H1 (cell line): ENCODE results near the gene CDK5RAP3. TPM values are rescaled to one million over a fixed set of nuclear protein-coding genes. Genes with fewer than 3 reads are reported as not detected.

ENCODE experiments used
- CTCF ChIA-PET: fragments of 300-600 bp; sonication (Branson Sonifier 250); formaldehyde crosslinking; loops from one replicate; lab custom pipeline; 2021; ENCODE audit not compliant: partially characterized antibody; lab: Charles Lee
- POLR2A ChIA-PET: fragments of 300-600 bp; sonication (Branson Sonifier 250); formaldehyde crosslinking; loops from one replicate; lab custom pipeline; 2021; ENCODE audit warnings: inconsistent platforms; ENCODE audit not compliant: partially characterized antibody; lab: Charles Lee
- DNase-seq, 2 experiments: peaks; one replicate each; pipeline versions ENCODE4 v3.0.0 to v3.0.0-alpha.2; 2010 to 2022; ENCODE audit warnings: low spot score in 2 of 2, low read depth in 1 of 2, mixed read lengths in 1 of 2
- FAIRE-seq: peaks from 2 replicates; lab custom pipeline; 2011; peaks lifted over from hg19 to GRCh38; lab: Jason Lieb, UNC
- H2AFZ ChIP-seq: 2 replicates; pipeline ENCODE4 v1.8.1; 2012; ENCODE audit warnings: low read length, inconsistent platforms
- H2AK5ac ChIP-seq: 2 replicates; pipeline ENCODE4 v1.6.1; 2013; ENCODE audit warnings: low read depth, low read length
- H2BK120ac ChIP-seq: replicated peaks from 2 replicates; pipeline ENCODE3; 2013; ENCODE audit warnings: low read depth, low read length, inconsistent platforms
- H2BK12ac ChIP-seq: 2 replicates; pipeline ENCODE4 v1.6.1; 2013; ENCODE audit warnings: low read depth, low read length
- H2BK15ac ChIP-seq: 2 replicates; pipeline ENCODE4 v1.6.1; 2013; ENCODE audit warnings: low read length
- H2BK20ac ChIP-seq: 2 replicates; pipeline ENCODE4 v1.6.1; 2013; ENCODE audit warnings: low read length
- H2BK5ac ChIP-seq: 2 replicates; pipeline ENCODE4 v1.6.1; 2013; ENCODE audit warnings: low read depth, low read length
- H3K14ac ChIP-seq: 2 replicates; pipeline ENCODE4 v1.6.1; 2013; ENCODE audit warnings: inconsistent platforms; ENCODE audit not compliant: insufficient read length
- H3K18ac ChIP-seq: 2 replicates; pipeline ENCODE4 v1.6.1; 2013; ENCODE audit warnings: low read length; ENCODE audit errors: extremely low read depth
- H3K23ac ChIP-seq: 2 replicates; pipeline ENCODE4 v1.6.1; 2013; ENCODE audit warnings: inconsistent platforms; ENCODE audit not compliant: insufficient read length
- H3K23me2 ChIP-seq: 2 replicates; pipeline ENCODE4 v1.6.1; 2013; ENCODE audit warnings: low read depth, low read length
- H3K27ac ChIP-seq: 2 replicates; pipeline ENCODE4 v1.6.1; 2011; ENCODE audit warnings: low read depth, low read length, inconsistent platforms
- H3K27me3 ChIP-seq, 4 experiments: replicated peaks in 1 of 4; 1 replicate in 1 of 4; 2 replicates in 3 of 4; pipeline versions ENCODE4 v1.6.1 to v1.8.1; 2011 to 2013; ENCODE audit warnings: low read length in 3 of 4, mild to moderate bottlenecking in 3 of 4, inconsistent platforms in 2 of 4, mixed read lengths in 2 of 4, moderate library complexity in 1 of 4; ENCODE audit not compliant: control insufficient read depth in 3 of 4, insufficient read depth in 3 of 4; ENCODE audit errors: extremely low read depth in 1 of 4
- H3K36me3 ChIP-seq, 4 experiments: 2 replicates each; pipeline versions ENCODE4 v1.6.1 to v1.8.1; 2011 to 2013; ENCODE audit warnings: mild to moderate bottlenecking in 4 of 4, low read length in 3 of 4, moderate library complexity in 2 of 4, control low read depth in 1 of 4, inconsistent platforms in 1 of 4; ENCODE audit not compliant: insufficient read depth in 4 of 4, control insufficient read depth in 2 of 4
- H3K4ac ChIP-seq: replicated peaks from 2 replicates; pipeline ENCODE3; 2013; ENCODE audit warnings: low read length, low read depth, mixed read lengths, inconsistent platforms; ENCODE audit not compliant: insufficient read length
- H3K4me1 ChIP-seq, 4 experiments: replicated peaks in 1 of 4; 1 replicate in 1 of 4; 2 replicates in 3 of 4; pipeline versions ENCODE4 v1.6.1 to v1.8.1; 2011 to 2013; ENCODE audit warnings: low read length in 3 of 4, inconsistent platforms in 2 of 4, mixed read lengths in 1 of 4; ENCODE audit not compliant: insufficient read depth in 4 of 4, control insufficient read depth in 3 of 4
- H3K4me2 ChIP-seq, 2 experiments: 2 replicates each; pipeline versions ENCODE4 v1.6.1 to v1.8.1; 2011 to 2013; ENCODE audit warnings: low read depth in 2 of 2, low read length in 2 of 2, control low read depth in 1 of 2, inconsistent platforms in 1 of 2, mild to moderate bottlenecking in 1 of 2; ENCODE audit not compliant: insufficient read depth in 1 of 2
- H3K4me3 ChIP-seq, 4 experiments: fragments of 200-600, 300-600 bp in 1 of 4; sonication (generic), shearing (Covaris generic), sonication (Bioruptor Twin) in 1 of 4; 2 replicates each; pipeline versions ENCODE4 v1.5.1 to v1.8.1; 2011 to 2016; ENCODE audit warnings: low read length in 4 of 4, low read depth in 3 of 4, control low read depth in 2 of 4, inconsistent platforms in 2 of 4, mild to moderate bottlenecking in 2 of 4, mixed read lengths in 1 of 4, moderate library complexity in 1 of 4; ENCODE audit not compliant: insufficient read depth in 2 of 4; ENCODE audit errors: extremely low read depth in 1 of 4
- H3K56ac ChIP-seq: replicated peaks from 2 replicates; pipeline ENCODE3; 2013; ENCODE audit warnings: low read depth, mild to moderate bottlenecking, mixed read lengths, low read length, inconsistent platforms; ENCODE audit not compliant: insufficient read length
- H3K79me1 ChIP-seq: 2 replicates; pipeline ENCODE4 v1.6.1; 2013; ENCODE audit warnings: low read depth, low read length, control low read depth
- H3K79me2 ChIP-seq, 2 experiments: 2 replicates each; pipeline versions ENCODE4 v1.6.1 to v1.8.1; 2012 to 2013; ENCODE audit warnings: low read length in 2 of 2, mild to moderate bottlenecking in 2 of 2, inconsistent platforms in 1 of 2; ENCODE audit not compliant: insufficient read depth in 2 of 2, control insufficient read depth in 1 of 2
- H3K9ac ChIP-seq, 4 experiments: replicated peaks in 1 of 4; 1 replicate in 1 of 4; 2 replicates in 3 of 4; pipeline versions ENCODE4 v1.6.1 to v1.8.1; 2011 to 2013; ENCODE audit warnings: low read depth in 3 of 4, low read length in 3 of 4, control low read depth in 2 of 4, mild to moderate bottlenecking in 2 of 4, moderate library complexity in 2 of 4, inconsistent platforms in 1 of 4; ENCODE audit errors: extremely low read depth in 1 of 4
- H3K9me3 ChIP-seq, 2 experiments: 2 replicates each; pipeline versions ENCODE4 v1.6.1 to v1.8.1; 2012 to 2013; ENCODE audit warnings: mild to moderate bottlenecking in 2 of 2, moderate library complexity in 2 of 2, control low read depth in 1 of 2, inconsistent platforms in 1 of 2, low read depth in 1 of 2, low read length in 1 of 2, mixed read lengths in 1 of 2; ENCODE audit not compliant: insufficient read depth in 2 of 2
- H4K20me1 ChIP-seq, 2 experiments: replicated peaks in 1 of 2; 2 replicates each; pipeline versions ENCODE3 to v1.8.1; 2011 to 2013; ENCODE audit warnings: inconsistent platforms in 2 of 2, low read length in 2 of 2, mild to moderate bottlenecking in 1 of 2; ENCODE audit not compliant: insufficient read depth in 2 of 2, control insufficient read depth in 1 of 2
- H4K5ac ChIP-seq: 2 replicates; pipeline ENCODE4 v1.6.1; 2013; ENCODE audit warnings: low read length, low read depth, mixed read lengths, inconsistent platforms; ENCODE audit not compliant: insufficient read length
- H4K8ac ChIP-seq: 2 replicates; pipeline ENCODE4 v1.8.0; 2013; ENCODE audit warnings: mild to moderate bottlenecking, moderate library complexity, low read length, inconsistent platforms; ENCODE audit not compliant: insufficient read depth; ENCODE audit errors: extremely low read depth
- H4K91ac ChIP-seq: replicated peaks from 2 replicates; pipeline ENCODE3; 2013; ENCODE audit warnings: low read length, mixed read lengths, inconsistent platforms; ENCODE audit not compliant: insufficient read length
- ATF2 ChIP-seq: IDR thresholded peaks from 2 replicates; pipeline ENCODE4 v1.6.1; 2012; ENCODE audit warnings: low read length, inconsistent platforms
- CBX8 ChIP-seq: fragments of 300-800, 300-1000 bp; sonication (generic); IDR thresholded peaks from 2 replicates; pipeline ENCODE4 v1.7.1; 2016; ENCODE audit warnings: low read depth, low read length, borderline replicate concordance
- RAD21 ChIP-seq, 2 experiments: IDR thresholded peaks in 1 of 2; conservative IDR thresholded peaks in 1 of 2; 2 replicates each; pipeline ENCODE4 v1.6.1; 2011; ENCODE audit warnings: low read depth in 2 of 2, low read length in 2 of 2, improper control_type of control experiment in 1 of 2, inconsistent platforms in 1 of 2, mild to moderate bottlenecking in 1 of 2, moderate library complexity in 1 of 2
- WGBS, 2 experiments: shearing (Covaris generic) in 1 of 2; methylation state at CpG; one replicate each; pipeline versions ENCODE4 v1.1.6 to v1.1.7; 2013 to 2015; ENCODE audit warnings: low lambda C conversion rate in 2 of 2, mixed read lengths in 2 of 2, inconsistent platforms in 1 of 2, low coverage in 1 of 2, missing lambda C conversion rate in 1 of 2; ENCODE audit not compliant: insufficient replicate concordance in 2 of 2, insufficient coverage in 1 of 2, insufficient read length in 1 of 2; ENCODE audit errors: extremely low coverage in 1 of 2, missing lambda C conversion rate in 1 of 2; 5-methylcytosine and 5-hydroxymethylcytosine counted together
- polyA plus RNA-seq, 7 experiments: library from polyadenylated mRNA; depleted of rRNA in 3 of 7; stranded (reverse) in 5 of 7; unstranded in 2 of 7; fragments of >200 nt in 5 of 7; fragments of 200-250 nt in 2 of 7; gene quantifications; 1 replicate in 5 of 7; 2 replicates in 1 of 7; 4 replicates in 1 of 7; pipeline versions ENCODE4 v1.2.1 to v1.2.3, GENCODE V29; 2011 to 2013; ENCODE audit warnings: missing spikeins in 2 of 7, mixed read lengths in 2 of 7
- total RNA-seq: library from RNA; stranded (reverse); fragmentation: NEBNext Ultra II Directional; extraction: Animal tissue kit (Norgen Biotek cat#: 25700); gene quantifications from 2 replicates; pipeline ENCODE4 v1.2.1, GENCODE V29; 2021

The CDK5RAP3 gene
- total and polyA plus RNA-seq, 2 of the 8 experiments (the other 6 are each of a cell fraction or from before 2014, with no cell fraction given), result 88.2 to 93.2 TPM

- no peak for TF ChIP-seq ATF2
- no peak for TF ChIP-seq RAD21 (IDR thresholded peaks at IDR 0.05 in 1 of 2, conservative IDR thresholded peaks at IDR 0.05 in 1 of 2; ENCODE audit: low read depth in 2 of 2, low read length in 2 of 2)
- no peak for TF ChIP-seq CBX8
- Histone ChIP-seq H2AK5ac (no peak overlapping the region), H3K23ac (no peak overlapping the region), H4K20me1 (no peaks in the 10 kb centered on the region), H3K9ac (no peak overlapping the region), H3K23me2 (peaks cover 4% of the 10 kb centered on the region), H3K9me3 (no peaks in the 10 kb centered on the region), H4K91ac (no peak overlapping the region), H3K18ac (no peak overlapping the region), H2BK5ac (no peak overlapping the region), H3K14ac (no peak overlapping the region), H3K79me2 (peaks cover 0 to 12% of the 10 kb centered on the region in 2 experiments; a peak in 1 of 4 replicates), H2BK20ac (no peak overlapping the region), H3K4ac (no peak overlapping the region), H2BK120ac (no peak overlapping the region), H3K4me1 (peaks cover 0 to 6% (median 3%) of the 10 kb centered on the region in 4 experiments; a peak in 6 of 7 replicates), H3K27ac (no peak overlapping the region), H3K4me3 (no peak overlapping the region), H4K5ac (no peak overlapping the region), H2BK12ac (no peak overlapping the region), H2BK15ac (no peak overlapping the region), H3K79me1 (no peaks in the 10 kb centered on the region), H4K8ac (no peak overlapping the region), H3K27me3 (no peaks in the 10 kb centered on the region), H3K4me2 (no peak overlapping the region), H2AFZ (no peak overlapping the region), H3K56ac (no peak overlapping the region), H3K36me3 (peaks cover 6 to 31% (median 21%) of the 10 kb centered on the region in 4 experiments; a peak in 5 of 8 replicates)
- DNase-seq, result no peak
- CTCF ChIA-PET, result interaction anchor here (1.5 to 40.5 kb wide), 6 partner anchors 8 to 129 kb away, joined by 4 to 1010 read pairs (median 35); partner anchors contain the start of genes PNPO, PRR15L and SCRN2
- FAIRE-seq, result no peak
- POLR2A ChIA-PET, result no interaction called here
- WGBS, 2 experiments, result 94% methylated on average over 8 of the region's 8 CpGs; no CpG with 5 or more reads in 1 of the 2 experiments
These were observed 2.6 kb downstream of the CDK5RAP3 start for GRCh38 chr17:47973541-47973940.
